Nephron (organoid): Measurements from ENCODE around the gene MTUS2.

Experiments
- H3K27ac Mint-ChIP-seq, 3 experiments: 2 replicates each; pipeline ENCODE4 v1.8.0; 2020; ENCODE audit warnings: mixed read lengths in 3 of 3, mild to moderate bottlenecking in 2 of 3, moderate library complexity in 1 of 3
- H3K27me3 Mint-ChIP-seq: 2 replicates; pipeline ENCODE4 v1.8.0; 2021; ENCODE audit warnings: low read depth, mild to moderate bottlenecking, moderate library complexity, mixed read lengths
- H3K36me3 Mint-ChIP-seq: 2 replicates; pipeline ENCODE4 v1.8.0; 2020; ENCODE audit warnings: low read depth, mixed read lengths
- H3K4me1 Mint-ChIP-seq: 2 replicates; pipeline ENCODE4 v1.8.0; 2020; ENCODE audit warnings: mixed read lengths
- H3K4me3 Mint-ChIP-seq, 3 experiments: 2 replicates each; pipeline ENCODE4 v1.8.0; 2020; ENCODE audit warnings: mild to moderate bottlenecking in 3 of 3, mixed read lengths in 3 of 3, moderate library complexity in 2 of 3
- H3K9me3 Mint-ChIP-seq: 2 replicates; pipeline ENCODE4 v1.8.0; 2020; ENCODE audit warnings: mixed read lengths
- CTCF ChIP-seq, 3 experiments: fragments of 200-600 bp; sonication (generic); IDR thresholded peaks; one replicate each; pipeline ENCODE4 v1.5.0; 2021; ENCODE audit warnings: antibody characterized with exemption in 3 of 3; ENCODE audit not compliant: unreplicated experiment in 3 of 3

MTUS2 gene

GRCh38 chr13:29511106-29511796, 691.1 kb downstream of the MTUS2 start:
- peaks cover 72% of the 10 kb centered on the region for H3K4me1 Mint-ChIP-seq
- no peaks in the 10 kb centered on the region for H3K9me3 Mint-ChIP-seq

GRCh38 chr13:29511980-29512379, 691.8 kb downstream of the MTUS2 start:
- H3K27ac Mint-ChIP-seq: peak overlapping the region in 1 of 3 experiments; percentile 35
- H3K4me1 Mint-ChIP-seq: peaks cover 65% of the 10 kb centered on the region
- H3K36me3 Mint-ChIP-seq: peaks cover 4% of the 10 kb centered on the region
- peaks cover 12% of the 10 kb centered on the region for H3K27me3 Mint-ChIP-seq
- TF ChIP-seq CTCF (IDR thresholded peaks at IDR 0.05; ENCODE audit: unreplicated experiment in 3 of 3): no peak
- H3K9me3 Mint-ChIP-seq: no peaks in the 10 kb centered on the region
- H3K4me3 Mint-ChIP-seq: no peak overlapping the region

More at GRCh38 chr13:29511106-29511796, 691.1 kb downstream of the MTUS2 start:
- Mint-ChIP-seq H3K27me3 (peaks cover 12% of the 10 kb centered on the region), H3K27ac (peak overlapping the region in 1 of 3 experiments; percentile 35), H3K4me3 (no peak overlapping the region), H3K36me3 (peaks cover 4% of the 10 kb centered on the region)
- no peak for TF ChIP-seq CTCF (IDR thresholded peaks at IDR 0.05; ENCODE audit: unreplicated experiment in 3 of 3)

GRCh38 chr13:29513002-29513980, 693.2 kb downstream of the MTUS2 start:
- H3K27ac Mint-ChIP-seq: peak overlapping the region in 1 of 3 experiments; percentile 70
- peaks cover 52% of the 10 kb centered on the region for H3K4me1 Mint-ChIP-seq
- H3K36me3 Mint-ChIP-seq: peaks cover 12% of the 10 kb centered on the region
- H3K27me3 Mint-ChIP-seq: peaks cover 3% of the 10 kb centered on the region
- no peak overlapping the region for H3K4me3 Mint-ChIP-seq
- no peak for TF ChIP-seq CTCF (IDR thresholded peaks at IDR 0.05; ENCODE audit: unreplicated experiment in 3 of 3)
- H3K9me3 Mint-ChIP-seq: no peaks in the 10 kb centered on the region

GRCh38 chr13:29513981-29514719, 694.0 kb downstream of the MTUS2 start:
- TF ChIP-seq CTCF (IDR thresholded peaks at IDR 0.05; ENCODE audit: unreplicated experiment in 3 of 3): no peak
- no peak overlapping the region for H3K4me3 Mint-ChIP-seq
- H3K27me3 Mint-ChIP-seq: peaks cover 3% of the 10 kb centered on the region

GRCh38 chr13:29514720-29515310, 694.7 kb downstream of the MTUS2 start:
- TF ChIP-seq CTCF (IDR thresholded peaks at IDR 0.05; ENCODE audit: unreplicated experiment in 3 of 3): no peak
- Mint-ChIP-seq H3K27ac (no peak overlapping the region), H3K9me3 (no peaks in the 10 kb centered on the region), H3K36me3 (peaks cover 12% of the 10 kb centered on the region), H3K4me3 (no peak overlapping the region), H3K4me1 (peaks cover 37% of the 10 kb centered on the region), H3K27me3 (peaks cover 3% of the 10 kb centered on the region)

More at GRCh38 chr13:29513981-29514719, 694.0 kb downstream of the MTUS2 start:
- H3K27ac Mint-ChIP-seq: peak overlapping the region in 1 of 3 experiments; percentile 70
- peaks cover 44% of the 10 kb centered on the region for H3K4me1 Mint-ChIP-seq
- H3K9me3 Mint-ChIP-seq: no peaks in the 10 kb centered on the region
- peaks cover 12% of the 10 kb centered on the region for H3K36me3 Mint-ChIP-seq
